Measurements from ENCODE around the gene POC5.

- TF ChIP-seq POLR2A (IDR thresholded peaks at IDR 0.05) (no peak), CTCF (IDR thresholded peaks at IDR 0.05) (no peak)
These were observed 65.5 kb downstream of the POC5 start for GRCh38 chr5:75651575-75652238.
